Loucy (cell line): ENCODE results near the gene GRID2.

Experiments used
- H2AFZ ChIP-seq: fragments of 200-600 bp; sonication (generic); 2 replicates; pipeline ENCODE4 v1.6.0; 2016; ENCODE audit warnings: antibody characterized with exemption, mild to moderate bottlenecking, low read length, moderate library complexity
- H3F3A ChIP-seq: fragments of 200-600 bp; 2 replicates; pipeline ENCODE4 v1.6.0; 2016; ENCODE audit warnings: antibody characterized with exemption, low read depth, mild to moderate bottlenecking
- H3K27me3 ChIP-seq: fragments of 200-600 bp; sonication (generic); 2 replicates; pipeline ENCODE4 v1.6.1; 2014; ENCODE audit warnings: low read length, mild to moderate bottlenecking; ENCODE audit not compliant: insufficient read depth, poor library complexity, severe bottlenecking
- H3K36me3 ChIP-seq: fragments of 200-600 bp; sonication (generic); 2 replicates; pipeline ENCODE4 v1.6.1; 2016; ENCODE audit warnings: low read length; ENCODE audit not compliant: insufficient read depth
- H3K4me1 ChIP-seq: fragments of 200-600 bp; sonication (generic); 2 replicates; pipeline ENCODE4 v1.5.1; 2014; ENCODE audit warnings: low read length, mild to moderate bottlenecking; ENCODE audit not compliant: insufficient read depth, poor library complexity, severe bottlenecking
- H3K4me2 ChIP-seq: fragments of 200-600 bp; sonication (generic); 2 replicates; pipeline ENCODE4 v1.6.0; 2014; ENCODE audit warnings: antibody characterized with exemption, low read length, low read depth, mild to moderate bottlenecking; ENCODE audit not compliant: poor library complexity, severe bottlenecking
- H3K4me3 ChIP-seq: fragments of 200-600 bp; sonication (generic); 2 replicates; pipeline ENCODE4 v1.5.1; 2014; ENCODE audit warnings: low read length, mild to moderate bottlenecking, mixed read lengths; ENCODE audit not compliant: poor library complexity, severe bottlenecking
- H3K79me2 ChIP-seq: fragments of 200-600 bp; sonication (generic); 2 replicates; pipeline ENCODE4 v1.6.1; 2014; ENCODE audit warnings: low read length; ENCODE audit not compliant: insufficient read depth
- H3K9ac ChIP-seq: fragments of 200-600 bp; sonication (generic); 2 replicates; pipeline ENCODE4 v1.6.0; 2014; ENCODE audit warnings: mild to moderate bottlenecking, low read depth, low read length, moderate library complexity; ENCODE audit not compliant: poor library complexity, severe bottlenecking
- H3K9me2 ChIP-seq: fragments of 200-600 bp; sonication (generic); replicated peaks from 2 replicates; pipeline ENCODE4 v1.6.1; 2016; ENCODE audit warnings: low read depth, low read length, mixed read lengths
- H3K9me3 ChIP-seq: fragments of 200-600 bp; sonication (generic); 2 replicates; pipeline ENCODE4 v1.6.1; 2014; ENCODE audit warnings: mild to moderate bottlenecking, antibody characterized with exemption, low read length, low read depth; ENCODE audit not compliant: insufficient read depth
- H4K20me1 ChIP-seq: fragments of 200-600 bp; sonication (generic); 2 replicates; pipeline ENCODE4 v1.6.0; 2014; ENCODE audit warnings: antibody characterized with exemption, low read length, mild to moderate bottlenecking; ENCODE audit not compliant: insufficient read depth, poor library complexity, severe bottlenecking
- CTCF ChIP-seq: fragments of 200-600 bp; sonication (generic); conservative IDR thresholded peaks from 2 replicates; pipeline ENCODE4 v1.5.1; 2014; ENCODE audit warnings: mild to moderate bottlenecking, antibody characterized with exemption, low read length
- EZH2phosphoT487 ChIP-seq: fragments of 200-600 bp; IDR thresholded peaks from 2 replicates; pipeline ENCODE4 v1.6.1; 2018; ENCODE audit warnings: antibody characterized with exemption, mild to moderate bottlenecking, moderate library complexity, borderline replicate concordance

GRID2 gene

GRCh38 chr4:92862509-92862908 is 558.7 kb downstream of the GRID2 start:
- H2AFZ ChIP-seq = no peak overlapping the region
- no peaks in the 10 kb centered on the region for H3K9me3 ChIP-seq
- no peaks in the 10 kb centered on the region for H3K27me3 ChIP-seq

GRCh38 chr4:92864096-92864495 is 560.3 kb downstream of the GRID2 start:
- Histone ChIP-seq H3F3A (no peaks in the 10 kb centered on the region), H4K20me1 (no peaks in the 10 kb centered on the region), H3K4me1 (no peaks in the 10 kb centered on the region), H3K4me3 (no peak overlapping the region), H3K9me3 (no peaks in the 10 kb centered on the region), H3K27me3 (no peaks in the 10 kb centered on the region), H3K9me2 (no peaks in the 10 kb centered on the region), H2AFZ (no peak overlapping the region), H3K36me3 (no peaks in the 10 kb centered on the region), H3K79me2 (no peaks in the 10 kb centered on the region), H3K9ac (no peak overlapping the region), H3K4me2 (no peak overlapping the region)
- TF ChIP-seq CTCF (no peak), EZH2phosphoT487 (no peak)

More at GRCh38 chr4:92862509-92862908, 558.7 kb downstream of the GRID2 start:
- H3K4me1 ChIP-seq = no peaks in the 10 kb centered on the region
- TF ChIP-seq EZH2phosphoT487 (no peak), CTCF (no peak)
- no peaks in the 10 kb centered on the region for H4K20me1 ChIP-seq
- H3K36me3 ChIP-seq = no peaks in the 10 kb centered on the region
- H3K4me3 ChIP-seq = no peak overlapping the region
- H3K79me2 ChIP-seq = no peaks in the 10 kb centered on the region
- no peaks in the 10 kb centered on the region for H3K9me2 ChIP-seq
- no peak overlapping the region for H3K4me2 ChIP-seq
- H3F3A ChIP-seq = no peaks in the 10 kb centered on the region
- no peak overlapping the region for H3K9ac ChIP-seq

GRCh38 chr4:92872604-92873003 is 568.8 kb downstream of the GRID2 start:
- Histone ChIP-seq H3K4me3 (no peak overlapping the region), H3K4me1 (no peaks in the 10 kb centered on the region), H3K9me3 (no peaks in the 10 kb centered on the region), H2AFZ (no peak overlapping the region), H3K27me3 (no peaks in the 10 kb centered on the region), H3F3A (no peaks in the 10 kb centered on the region), H3K79me2 (no peaks in the 10 kb centered on the region), H4K20me1 (no peaks in the 10 kb centered on the region), H3K9ac (no peak overlapping the region), H3K36me3 (no peaks in the 10 kb centered on the region), H3K9me2 (no peaks in the 10 kb centered on the region), H3K4me2 (no peak overlapping the region)
- TF ChIP-seq EZH2phosphoT487 (no peak), CTCF (no peak)
